GM21786 (cell line): Measurements from ENCODE around the gene OR51M1.

Source experiments
- ATAC-seq: cut with Tn5 transposase; IDR thresholded peaks from one replicate; pipeline ENCODE4 v1.9.1; 2021; ENCODE audit not compliant: unreplicated experiment

Gene OR51M1

DNA sequence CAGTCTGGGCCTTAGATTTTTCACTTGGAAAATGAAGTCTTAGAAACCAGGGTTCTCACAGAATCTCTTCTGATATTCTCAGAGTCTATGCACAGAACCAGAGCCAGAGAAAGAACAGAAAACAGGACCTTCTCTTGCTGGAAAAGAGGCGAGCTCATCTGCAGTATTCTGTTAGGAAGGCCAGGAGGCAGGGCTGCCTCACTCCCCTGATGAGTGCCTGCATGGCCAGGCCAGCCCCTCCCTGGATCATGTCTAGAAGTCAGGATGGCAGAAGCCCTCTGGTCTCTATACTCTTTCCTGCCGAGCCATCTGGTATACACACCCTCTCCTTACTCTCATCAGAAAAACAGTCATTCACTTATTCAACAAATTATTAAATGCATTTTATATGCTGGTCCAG lies 723 bp downstream of the OR51M1 start:
- ATAC-seq: no peak

DNA sequence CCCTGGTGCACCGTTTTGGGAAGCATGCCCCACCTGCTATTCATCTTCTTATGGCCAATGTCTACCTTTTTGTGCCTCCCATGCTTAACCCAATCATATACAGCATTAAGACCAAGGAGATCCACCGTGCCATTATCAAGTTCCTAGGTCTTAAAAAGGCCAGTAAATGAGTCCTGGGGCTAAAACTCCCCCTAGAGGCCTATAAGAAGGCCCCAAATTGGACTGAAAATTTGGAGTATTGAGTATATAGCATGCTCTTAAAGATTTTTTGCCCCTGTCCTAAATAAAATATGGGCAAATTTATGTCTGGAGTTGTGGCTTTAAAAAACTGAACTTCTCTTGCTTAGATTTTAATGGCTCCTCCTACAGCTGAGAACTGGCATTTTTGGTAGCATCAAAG lies 6.6 kb downstream of the OR51M1 start:
- no peak for ATAC-seq

DNA sequence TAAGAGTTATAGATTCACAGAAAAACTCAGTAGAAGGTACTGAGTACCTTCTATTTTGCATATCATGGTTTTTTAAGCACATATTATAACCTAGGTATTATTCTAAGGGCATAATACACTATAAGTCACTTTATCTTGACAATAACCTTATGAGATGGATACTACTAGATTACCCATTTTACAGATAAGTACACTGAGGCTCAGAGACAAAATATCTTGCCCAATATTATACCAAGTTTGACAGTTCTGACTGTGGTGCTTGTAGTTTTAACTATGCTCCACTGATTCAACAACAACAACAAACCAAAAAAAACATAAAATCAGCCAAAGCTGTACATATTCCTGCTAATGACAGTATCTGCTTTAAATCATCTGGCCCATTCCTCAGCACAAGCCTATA lies 10.5 kb downstream of the OR51M1 start:
- no peak for ATAC-seq

DNA sequence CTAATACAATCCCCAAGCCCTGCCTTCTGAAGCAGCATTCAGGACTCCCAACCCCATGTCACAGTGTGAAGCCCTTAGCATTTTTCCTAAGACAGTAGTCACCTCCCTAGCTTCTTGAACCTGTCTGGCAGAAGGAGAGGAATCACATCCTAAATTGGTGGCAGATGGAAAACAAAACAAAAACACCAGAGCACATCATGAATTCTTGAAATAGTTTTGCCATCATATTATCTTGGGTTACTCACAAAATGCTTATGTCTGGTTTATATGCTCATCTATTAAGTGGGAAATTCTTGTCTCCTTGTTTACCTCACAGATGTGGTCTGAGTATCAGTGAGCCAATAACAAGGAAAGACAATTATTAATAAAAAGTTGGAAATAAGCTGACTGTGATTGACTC lies 15.3 kb downstream of the OR51M1 start:
- no peak for ATAC-seq

DNA sequence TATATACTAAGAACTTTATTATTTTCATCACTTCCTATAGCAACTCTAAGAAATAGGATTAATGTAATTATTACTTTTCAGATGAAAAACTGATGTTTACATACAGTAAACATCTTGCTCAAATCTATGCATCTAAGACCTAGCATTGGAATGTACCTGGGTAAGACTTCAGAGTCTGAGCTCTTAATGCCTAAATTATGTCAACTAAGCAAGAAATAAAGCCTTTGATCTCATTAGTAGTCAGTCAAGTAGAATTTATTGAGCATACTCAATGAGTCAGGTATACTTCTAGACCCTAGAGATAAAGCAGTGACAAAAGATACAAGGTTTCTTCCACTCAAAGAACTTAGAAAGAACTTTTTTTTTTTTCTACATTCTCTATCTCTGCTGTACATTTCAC lies 21.6 kb downstream of the OR51M1 start:
- ATAC-seq: no peak

- ATAC-seq: no peak
These were observed 37.4 kb downstream of the OR51M1 start for GRCh38 chr11:5420993-5421392.

- ATAC-seq: no peak
These were observed 38.2 kb downstream of the OR51M1 start, which contains the start of gene OR51Q1 for GRCh38 chr11:5421811-5422210. OR51Q1 (plus strand) TSS chr11:5422111; CDS start chr11:5422201, 90 bp downstream.

- no peak for ATAC-seq
These were observed 39.5 kb downstream of the OR51M1 start for GRCh38 chr11:5423131-5423530.

GRCh38 chr11:5441414-5441813 lies 57.8 kb downstream of the OR51M1 start, which contains the start of gene OR51I1:
OR51I1 (minus strand) TSS chr11:5441514; CDS start chr11:5441514, 0 bp downstream.
- ATAC-seq: no peak
